ENCODE data around the gene ULBP3.

DNA sequence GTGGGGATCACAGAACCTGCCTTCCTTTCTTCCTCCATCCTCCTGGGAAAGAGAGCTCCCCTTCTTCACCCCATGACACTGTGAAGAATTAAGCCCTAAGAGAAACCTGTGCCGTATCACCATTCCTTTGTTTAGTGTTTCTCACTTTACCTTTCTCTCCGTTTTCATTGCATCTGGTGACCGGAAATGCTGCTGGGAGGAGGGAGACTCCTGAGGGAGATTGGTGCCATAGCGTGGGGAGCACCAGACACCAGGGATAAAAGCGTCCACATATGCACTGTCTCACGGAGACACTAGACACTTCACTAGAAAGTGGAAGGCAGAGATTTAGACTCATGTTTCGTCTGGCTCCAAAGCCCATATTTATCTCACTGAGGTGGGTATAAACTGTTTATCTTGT is 15.5 kb upstream of the ULBP3 start:
- TF ChIP-seq POLR2A (IDR thresholded peaks at IDR 0.05; ENCODE audit: low read length) = no peak
- TF ChIP-seq GATA1 (IDR thresholded peaks at IDR 0.05; ENCODE audit: low read depth, low read length) = no peak

All from erythroblast (primary cell).